ENCODE measurements around the gene TRMT61B.

- TF ChIP-seq EZH2phosphoT487 (IDR thresholded peaks at IDR 0.05; ENCODE audit: low read depth): no peak
- peak; percentile 60 for TF ChIP-seq CTCF (IDR thresholded peaks at IDR 0.05; ENCODE audit: low read depth, low read length)
These were observed 48.7 kb downstream of the TRMT61B start for GRCh38 chr2:28821295-28821958.

All from OCI-LY3 (cell line).